Kidney epithelial cell (primary cell): Measurements from ENCODE around the gene FADS6. TPM values are rescaled to one million over a fixed set of nuclear protein-coding genes. Genes with fewer than 3 reads are reported as not detected.
"Not testable (repeated sequence)": the region's sequence is repeated elsewhere in the genome, so short reads cannot be mapped to it uniquely, and the experiment has no call there.

Experiments used
- DNase-seq: peaks from one replicate; pipeline ENCODE4 v3.0.0-alpha.2; 2010; ENCODE audit warnings: low read depth
- H3K27me3 ChIP-seq: 2 replicates; pipeline ENCODE4 v1.6.0; 2011; ENCODE audit warnings: low read length; ENCODE audit not compliant: control insufficient read depth, insufficient read depth
- H3K36me3 ChIP-seq: 2 replicates; pipeline ENCODE4 v1.5.1; 2011; ENCODE audit warnings: low read length; ENCODE audit not compliant: control insufficient read depth, insufficient read depth
- H3K4me3 ChIP-seq: 2 replicates; pipeline ENCODE4 v1.5.1; 2011; ENCODE audit warnings: low read depth, mild to moderate bottlenecking, control low read depth, low read length
- total RNA-seq: library from RNA; depleted of rRNA; stranded (reverse); fragments of >200 nt; gene quantifications from 2 replicates; pipeline ENCODE4 v1.2.3, GENCODE V29; 2015
- TF ChIP-seq, protein P1 (sequence below): IDR thresholded peaks from 2 replicates; pipeline ENCODE4 v1.5.1; 2011; ENCODE audit warnings: mild to moderate bottlenecking, moderate library complexity, low read length, control low read depth, inconsistent platforms; ENCODE audit not compliant: insufficient read depth, poor library complexity, severe bottlenecking

FADS6 gene
- total RNA-seq, 1 donor from 2014 or later, result not detected

DNA sequence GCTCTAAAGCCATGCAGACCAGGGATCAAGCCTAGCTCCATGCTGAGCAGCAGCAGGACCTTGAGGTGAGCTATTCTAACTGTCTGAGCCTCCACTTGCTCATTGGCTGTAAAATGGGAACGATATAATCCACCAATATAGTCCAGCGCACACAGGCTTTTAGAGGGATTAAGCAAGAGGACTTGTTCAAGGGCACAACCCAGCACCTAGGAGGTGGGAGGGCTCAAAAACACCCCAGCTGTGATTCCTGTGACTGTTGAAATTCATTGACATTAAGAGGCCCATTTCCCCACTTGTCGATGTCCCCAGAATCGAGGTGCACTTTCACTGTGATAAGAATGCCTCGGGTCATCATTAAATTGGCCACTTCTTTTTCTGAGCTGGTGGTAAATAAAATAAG lies 25.5 kb upstream of the FADS6 start:
- peaks cover 52% of the 10 kb centered on the region for H3K27me3 ChIP-seq
- TF ChIP-seq, protein P1, sequence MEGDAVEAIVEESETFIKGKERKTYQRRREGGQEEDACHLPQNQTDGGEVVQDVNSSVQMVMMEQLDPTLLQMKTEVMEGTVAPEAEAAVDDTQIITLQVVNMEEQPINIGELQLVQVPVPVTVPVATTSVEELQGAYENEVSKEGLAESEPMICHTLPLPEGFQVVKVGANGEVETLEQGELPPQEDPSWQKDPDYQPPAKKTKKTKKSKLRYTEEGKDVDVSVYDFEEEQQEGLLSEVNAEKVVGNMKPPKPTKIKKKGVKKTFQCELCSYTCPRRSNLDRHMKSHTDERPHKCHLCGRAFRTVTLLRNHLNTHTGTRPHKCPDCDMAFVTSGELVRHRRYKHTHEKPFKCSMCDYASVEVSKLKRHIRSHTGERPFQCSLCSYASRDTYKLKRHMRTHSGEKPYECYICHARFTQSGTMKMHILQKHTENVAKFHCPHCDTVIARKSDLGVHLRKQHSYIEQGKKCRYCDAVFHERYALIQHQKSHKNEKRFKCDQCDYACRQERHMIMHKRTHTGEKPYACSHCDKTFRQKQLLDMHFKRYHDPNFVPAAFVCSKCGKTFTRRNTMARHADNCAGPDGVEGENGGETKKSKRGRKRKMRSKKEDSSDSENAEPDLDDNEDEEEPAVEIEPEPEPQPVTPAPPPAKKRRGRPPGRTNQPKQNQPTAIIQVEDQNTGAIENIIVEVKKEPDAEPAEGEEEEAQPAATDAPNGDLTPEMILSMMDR, result no peak

DNA sequence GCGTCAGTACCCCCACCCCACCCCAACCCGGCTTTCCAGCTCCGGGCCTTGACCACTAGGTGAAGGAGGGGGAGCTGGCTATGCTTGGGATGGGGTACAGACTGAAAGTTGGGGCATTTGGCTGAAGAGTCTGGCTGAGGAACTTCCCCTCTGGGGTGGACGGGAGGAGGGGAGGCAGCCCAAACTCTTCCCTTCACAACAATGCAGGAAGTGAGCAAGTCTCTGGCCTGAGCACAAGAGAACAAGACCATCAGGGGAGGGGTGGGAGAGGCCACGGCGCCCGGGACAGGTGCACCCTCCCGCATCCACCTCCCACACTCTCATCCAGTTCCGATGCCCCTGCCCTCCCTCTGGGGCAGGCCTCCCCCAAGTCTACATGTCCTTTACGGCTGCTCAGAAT lies 24.0 kb upstream of the FADS6 start:
- Histone ChIP-seq H3K36me3 (no peaks in the 10 kb centered on the region), H3K27me3 (peaks cover 37% of the 10 kb centered on the region), H3K4me3 (no peak overlapping the region)
- TF ChIP-seq, protein P1, result no peak
- no peak for DNase-seq

More for the DNA sequence above, 25.5 kb upstream of the FADS6 start:
- no peaks in the 10 kb centered on the region for H3K36me3 ChIP-seq
- DNase-seq, result no peak
- no peak overlapping the region for H3K4me3 ChIP-seq

GRCh38 chr17:74916851-74917199 lies 23.4 kb upstream of the FADS6 start:
- Histone ChIP-seq H3K36me3 (no peaks in the 10 kb centered on the region), H3K27me3 (peaks cover 32% of the 10 kb centered on the region), H3K4me3 (no peak overlapping the region)
- DNase-seq, result no peak
- TF ChIP-seq, protein P1, result no peak

DNA sequence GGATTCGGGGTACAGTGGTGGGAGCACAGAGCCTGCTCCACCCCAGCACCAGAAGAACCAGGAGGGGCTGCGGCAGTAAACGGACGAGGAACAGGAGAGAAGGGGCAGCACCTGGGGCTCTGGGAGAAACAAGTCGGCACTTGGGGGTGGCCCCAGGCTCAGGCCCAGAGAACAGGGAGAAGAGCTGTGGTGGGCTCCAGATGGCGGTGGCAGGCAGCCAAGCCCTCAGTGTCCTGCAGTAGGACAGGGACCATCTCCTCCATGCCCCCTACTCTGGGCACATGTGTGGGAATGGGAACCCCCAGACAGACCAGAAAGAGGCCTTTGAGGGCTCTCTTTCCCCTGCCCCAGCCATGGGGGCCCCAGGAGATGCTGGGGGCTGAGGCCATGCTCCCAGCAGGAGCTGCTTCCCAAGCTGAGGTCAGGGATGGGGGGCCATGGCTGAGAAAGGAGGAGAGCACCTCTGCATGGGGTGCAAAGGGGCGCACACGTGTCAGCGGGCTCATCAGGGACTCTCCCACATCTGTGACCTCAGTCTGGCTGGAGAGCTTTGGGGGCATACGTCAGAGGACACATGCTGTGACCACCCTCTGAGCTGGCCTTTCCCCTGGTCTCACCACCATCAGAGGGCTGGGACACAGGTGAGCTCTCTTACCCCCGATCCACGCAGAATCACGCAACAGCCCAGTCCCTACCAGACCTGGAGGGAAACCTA lies 22.9 kb upstream of the FADS6 start:
- TF ChIP-seq, protein P1, result no peak
- peaks cover 27% of the 10 kb centered on the region for H3K27me3 ChIP-seq
- H3K4me3 ChIP-seq, result no peak overlapping the region
- no peak for DNase-seq
- H3K36me3 ChIP-seq, result no peaks in the 10 kb centered on the region

- not testable (repeated sequence) for DNase-seq, H3K27me3 ChIP-seq, H3K4me3 ChIP-seq, H3K36me3 ChIP-seq
Observed at GRCh38 chr17:74911423-74911822, 18.0 kb upstream of the FADS6 start.

- DNase-seq, H3K27me3 ChIP-seq, H3K4me3 ChIP-seq, H3K36me3 ChIP-seq: not testable (repeated sequence)
Observed at GRCh38 chr17:74909097-74909496, 15.7 kb upstream of the FADS6 start.

DNA sequence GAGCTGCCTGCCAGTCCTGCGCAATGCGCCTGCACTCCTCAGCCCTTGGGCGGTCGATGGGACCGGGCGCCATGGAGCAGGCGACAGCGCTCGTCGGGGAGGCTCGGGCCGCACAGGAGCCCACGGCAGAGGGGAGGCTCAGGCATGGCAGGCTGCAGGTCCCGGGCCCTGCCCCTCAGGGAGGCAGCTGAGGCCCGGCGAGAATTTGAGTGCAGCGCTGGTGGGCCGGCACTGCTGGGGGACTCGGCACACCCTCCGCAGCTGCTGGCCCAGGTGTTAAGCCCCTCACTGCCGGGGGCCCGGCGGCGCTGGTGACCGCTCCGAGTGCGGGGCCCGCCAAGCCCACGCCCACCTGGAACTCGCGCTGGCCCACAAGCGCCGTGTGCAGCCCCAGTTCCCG lies 13.6 kb upstream of the FADS6 start:
- H3K36me3 ChIP-seq, result no peaks in the 10 kb centered on the region
- no peak for DNase-seq
- no peak overlapping the region for H3K4me3 ChIP-seq
- peaks cover 2% of the 10 kb centered on the region for H3K27me3 ChIP-seq
- TF ChIP-seq, protein P1, result no peak

DNA sequence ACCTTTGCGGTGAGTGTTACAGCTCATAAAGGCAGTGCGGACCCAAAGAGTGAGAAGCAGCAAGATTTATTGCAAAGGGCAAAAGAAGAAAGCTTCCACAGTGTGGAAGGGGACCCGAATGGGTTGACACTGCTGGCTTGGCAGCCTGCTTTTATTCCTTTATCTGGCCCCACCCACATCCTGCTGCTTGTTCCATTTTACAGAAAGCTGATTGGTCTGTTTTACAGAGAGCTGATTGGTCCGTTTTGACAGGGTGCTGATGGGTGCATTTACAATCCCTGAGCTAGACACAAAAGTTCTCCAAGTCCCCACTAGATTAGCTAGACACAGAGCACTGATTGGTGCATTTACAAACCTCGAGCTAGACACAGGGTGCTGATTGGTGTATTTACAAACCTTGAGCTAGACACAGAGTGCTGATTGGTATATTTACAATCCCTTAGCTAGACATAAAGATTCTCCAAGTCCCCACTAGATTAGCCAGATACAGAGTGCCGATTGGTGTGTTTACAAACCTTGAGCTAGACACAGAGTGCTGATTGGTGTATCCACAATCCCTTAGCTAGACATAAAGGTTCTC lies 12.9 kb upstream of the FADS6 start:
- not testable (repeated sequence) for H3K36me3 ChIP-seq, H3K27me3 ChIP-seq, H3K4me3 ChIP-seq, DNase-seq
